Astrocyte (in vitro differentiated cells and primary cell): Measurements from ENCODE around the gene KLF8.

Source experiments
- EZH2 ChIP-seq: IDR thresholded peaks from 2 replicates; pipeline ENCODE4 v1.6.1; 2012; ENCODE audit warnings: mild to moderate bottlenecking, low read length, inconsistent platforms; ENCODE audit not compliant: insufficient read depth
- TF ChIP-seq, protein P1 (sequence below): IDR thresholded peaks from 2 replicates; pipeline ENCODE4 v1.5.1; 2011; ENCODE audit warnings: low read depth, mild to moderate bottlenecking, inconsistent platforms, low read length, moderate library complexity; ENCODE audit not compliant: insufficient read depth

DNA sequence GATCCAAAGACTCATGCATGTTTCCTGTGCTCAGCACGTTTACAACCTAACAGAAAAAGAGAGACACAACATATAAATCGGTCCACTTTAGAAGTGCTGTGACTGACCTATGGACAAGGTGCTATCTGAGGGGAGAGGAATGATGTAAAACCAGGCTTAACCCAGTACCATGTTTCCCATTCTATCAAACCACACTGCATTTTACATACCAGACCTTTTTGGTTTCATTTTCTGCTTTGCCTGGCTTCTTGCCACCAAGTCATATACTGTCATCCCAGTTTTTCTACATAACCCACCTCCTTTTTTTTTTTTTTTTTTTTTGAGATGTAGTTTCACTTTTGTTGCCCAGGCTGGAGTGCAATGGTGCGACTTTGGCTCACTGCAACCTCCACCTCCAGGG is 82.2 kb downstream of the KLF8 start:
- TF ChIP-seq, protein P1, sequence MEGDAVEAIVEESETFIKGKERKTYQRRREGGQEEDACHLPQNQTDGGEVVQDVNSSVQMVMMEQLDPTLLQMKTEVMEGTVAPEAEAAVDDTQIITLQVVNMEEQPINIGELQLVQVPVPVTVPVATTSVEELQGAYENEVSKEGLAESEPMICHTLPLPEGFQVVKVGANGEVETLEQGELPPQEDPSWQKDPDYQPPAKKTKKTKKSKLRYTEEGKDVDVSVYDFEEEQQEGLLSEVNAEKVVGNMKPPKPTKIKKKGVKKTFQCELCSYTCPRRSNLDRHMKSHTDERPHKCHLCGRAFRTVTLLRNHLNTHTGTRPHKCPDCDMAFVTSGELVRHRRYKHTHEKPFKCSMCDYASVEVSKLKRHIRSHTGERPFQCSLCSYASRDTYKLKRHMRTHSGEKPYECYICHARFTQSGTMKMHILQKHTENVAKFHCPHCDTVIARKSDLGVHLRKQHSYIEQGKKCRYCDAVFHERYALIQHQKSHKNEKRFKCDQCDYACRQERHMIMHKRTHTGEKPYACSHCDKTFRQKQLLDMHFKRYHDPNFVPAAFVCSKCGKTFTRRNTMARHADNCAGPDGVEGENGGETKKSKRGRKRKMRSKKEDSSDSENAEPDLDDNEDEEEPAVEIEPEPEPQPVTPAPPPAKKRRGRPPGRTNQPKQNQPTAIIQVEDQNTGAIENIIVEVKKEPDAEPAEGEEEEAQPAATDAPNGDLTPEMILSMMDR = no peak
- TF ChIP-seq EZH2 = no peak
